H1 (cell line): ENCODE measurements around the gene OGDH. TPM values are rescaled to one million over a fixed set of nuclear protein-coding genes. Genes with fewer than 3 reads are reported as not detected.

Source experiments
- CTCF ChIA-PET: fragments of 300-600 bp; sonication (Branson Sonifier 250); formaldehyde crosslinking; loops from one replicate; lab custom pipeline; 2021; ENCODE audit not compliant: partially characterized antibody; lab: Charles Lee
- POLR2A ChIA-PET: fragments of 300-600 bp; sonication (Branson Sonifier 250); formaldehyde crosslinking; loops from one replicate; lab custom pipeline; 2021; ENCODE audit warnings: inconsistent platforms; ENCODE audit not compliant: partially characterized antibody; lab: Charles Lee
- DNase-seq, 2 experiments: peaks; one replicate each; pipeline versions ENCODE4 v3.0.0 to v3.0.0-alpha.2; 2010 to 2022; ENCODE audit warnings: low spot score in 2 of 2, low read depth in 1 of 2, mixed read lengths in 1 of 2
- FAIRE-seq: peaks from 2 replicates; lab custom pipeline; 2011; peaks lifted over from hg19 to GRCh38; lab: Jason Lieb, UNC
- H2AFZ ChIP-seq: 2 replicates; pipeline ENCODE4 v1.8.1; 2012; ENCODE audit warnings: low read length, inconsistent platforms
- H2AK5ac ChIP-seq: 2 replicates; pipeline ENCODE4 v1.6.1; 2013; ENCODE audit warnings: low read depth, low read length
- H2BK120ac ChIP-seq: replicated peaks from 2 replicates; pipeline ENCODE3; 2013; ENCODE audit warnings: low read depth, low read length, inconsistent platforms
- H2BK12ac ChIP-seq: 2 replicates; pipeline ENCODE4 v1.6.1; 2013; ENCODE audit warnings: low read depth, low read length
- H2BK15ac ChIP-seq: 2 replicates; pipeline ENCODE4 v1.6.1; 2013; ENCODE audit warnings: low read length
- H2BK20ac ChIP-seq: 2 replicates; pipeline ENCODE4 v1.6.1; 2013; ENCODE audit warnings: low read length
- H2BK5ac ChIP-seq: 2 replicates; pipeline ENCODE4 v1.6.1; 2013; ENCODE audit warnings: low read depth, low read length
- H3K14ac ChIP-seq: 2 replicates; pipeline ENCODE4 v1.6.1; 2013; ENCODE audit warnings: inconsistent platforms; ENCODE audit not compliant: insufficient read length
- H3K18ac ChIP-seq: 2 replicates; pipeline ENCODE4 v1.6.1; 2013; ENCODE audit warnings: low read length; ENCODE audit errors: extremely low read depth
- H3K23ac ChIP-seq: 2 replicates; pipeline ENCODE4 v1.6.1; 2013; ENCODE audit warnings: inconsistent platforms; ENCODE audit not compliant: insufficient read length
- H3K23me2 ChIP-seq: 2 replicates; pipeline ENCODE4 v1.6.1; 2013; ENCODE audit warnings: low read depth, low read length
- H3K27ac ChIP-seq: 2 replicates; pipeline ENCODE4 v1.6.1; 2011; ENCODE audit warnings: low read depth, low read length, inconsistent platforms
- H3K27me3 ChIP-seq, 4 experiments: replicated peaks in 1 of 4; 1 replicate in 1 of 4; 2 replicates in 3 of 4; pipeline versions ENCODE4 v1.6.1 to v1.8.1; 2011 to 2013; ENCODE audit warnings: low read length in 3 of 4, mild to moderate bottlenecking in 3 of 4, inconsistent platforms in 2 of 4, mixed read lengths in 2 of 4, moderate library complexity in 1 of 4; ENCODE audit not compliant: control insufficient read depth in 3 of 4, insufficient read depth in 3 of 4; ENCODE audit errors: extremely low read depth in 1 of 4
- H3K36me3 ChIP-seq, 4 experiments: 2 replicates each; pipeline versions ENCODE4 v1.6.1 to v1.8.1; 2011 to 2013; ENCODE audit warnings: mild to moderate bottlenecking in 4 of 4, low read length in 3 of 4, moderate library complexity in 2 of 4, control low read depth in 1 of 4, inconsistent platforms in 1 of 4; ENCODE audit not compliant: insufficient read depth in 4 of 4, control insufficient read depth in 2 of 4
- H3K4ac ChIP-seq: replicated peaks from 2 replicates; pipeline ENCODE3; 2013; ENCODE audit warnings: low read length, low read depth, mixed read lengths, inconsistent platforms; ENCODE audit not compliant: insufficient read length
- H3K4me1 ChIP-seq, 4 experiments: replicated peaks in 1 of 4; 1 replicate in 1 of 4; 2 replicates in 3 of 4; pipeline versions ENCODE4 v1.6.1 to v1.8.1; 2011 to 2013; ENCODE audit warnings: low read length in 3 of 4, inconsistent platforms in 2 of 4, mixed read lengths in 1 of 4; ENCODE audit not compliant: insufficient read depth in 4 of 4, control insufficient read depth in 3 of 4
- H3K4me2 ChIP-seq, 2 experiments: 2 replicates each; pipeline versions ENCODE4 v1.6.1 to v1.8.1; 2011 to 2013; ENCODE audit warnings: low read depth in 2 of 2, low read length in 2 of 2, control low read depth in 1 of 2, inconsistent platforms in 1 of 2, mild to moderate bottlenecking in 1 of 2; ENCODE audit not compliant: insufficient read depth in 1 of 2
- H3K4me3 ChIP-seq, 4 experiments: fragments of 200-600, 300-600 bp in 1 of 4; sonication (generic), shearing (Covaris generic), sonication (Bioruptor Twin) in 1 of 4; 2 replicates each; pipeline versions ENCODE4 v1.5.1 to v1.8.1; 2011 to 2016; ENCODE audit warnings: low read length in 4 of 4, low read depth in 3 of 4, control low read depth in 2 of 4, inconsistent platforms in 2 of 4, mild to moderate bottlenecking in 2 of 4, mixed read lengths in 1 of 4, moderate library complexity in 1 of 4; ENCODE audit not compliant: insufficient read depth in 2 of 4; ENCODE audit errors: extremely low read depth in 1 of 4
- H3K56ac ChIP-seq: replicated peaks from 2 replicates; pipeline ENCODE3; 2013; ENCODE audit warnings: low read depth, mild to moderate bottlenecking, mixed read lengths, low read length, inconsistent platforms; ENCODE audit not compliant: insufficient read length
- H3K79me1 ChIP-seq: 2 replicates; pipeline ENCODE4 v1.6.1; 2013; ENCODE audit warnings: low read depth, low read length, control low read depth
- H3K79me2 ChIP-seq, 2 experiments: 2 replicates each; pipeline versions ENCODE4 v1.6.1 to v1.8.1; 2012 to 2013; ENCODE audit warnings: low read length in 2 of 2, mild to moderate bottlenecking in 2 of 2, inconsistent platforms in 1 of 2; ENCODE audit not compliant: insufficient read depth in 2 of 2, control insufficient read depth in 1 of 2
- H3K9ac ChIP-seq, 4 experiments: replicated peaks in 1 of 4; 1 replicate in 1 of 4; 2 replicates in 3 of 4; pipeline versions ENCODE4 v1.6.1 to v1.8.1; 2011 to 2013; ENCODE audit warnings: low read depth in 3 of 4, low read length in 3 of 4, control low read depth in 2 of 4, mild to moderate bottlenecking in 2 of 4, moderate library complexity in 2 of 4, inconsistent platforms in 1 of 4; ENCODE audit errors: extremely low read depth in 1 of 4
- H3K9me3 ChIP-seq, 2 experiments: 2 replicates each; pipeline versions ENCODE4 v1.6.1 to v1.8.1; 2012 to 2013; ENCODE audit warnings: mild to moderate bottlenecking in 2 of 2, moderate library complexity in 2 of 2, control low read depth in 1 of 2, inconsistent platforms in 1 of 2, low read depth in 1 of 2, low read length in 1 of 2, mixed read lengths in 1 of 2; ENCODE audit not compliant: insufficient read depth in 2 of 2
- H4K20me1 ChIP-seq, 2 experiments: replicated peaks in 1 of 2; 2 replicates each; pipeline versions ENCODE3 to v1.8.1; 2011 to 2013; ENCODE audit warnings: inconsistent platforms in 2 of 2, low read length in 2 of 2, mild to moderate bottlenecking in 1 of 2; ENCODE audit not compliant: insufficient read depth in 2 of 2, control insufficient read depth in 1 of 2
- H4K5ac ChIP-seq: 2 replicates; pipeline ENCODE4 v1.6.1; 2013; ENCODE audit warnings: low read length, low read depth, mixed read lengths, inconsistent platforms; ENCODE audit not compliant: insufficient read length
- H4K8ac ChIP-seq: 2 replicates; pipeline ENCODE4 v1.8.0; 2013; ENCODE audit warnings: mild to moderate bottlenecking, moderate library complexity, low read length, inconsistent platforms; ENCODE audit not compliant: insufficient read depth; ENCODE audit errors: extremely low read depth
- H4K91ac ChIP-seq: replicated peaks from 2 replicates; pipeline ENCODE3; 2013; ENCODE audit warnings: low read length, mixed read lengths, inconsistent platforms; ENCODE audit not compliant: insufficient read length
- BRCA1 ChIP-seq: IDR thresholded peaks from 2 replicates; pipeline ENCODE4 v1.6.1; 2012; ENCODE audit warnings: low read depth, low read length, improper control_type of control experiment
- CEBPB ChIP-seq: IDR thresholded peaks from 2 replicates; pipeline ENCODE4 v1.6.1; 2012; ENCODE audit warnings: low read depth, low read length
- CTBP2 ChIP-seq: IDR thresholded peaks from 2 replicates; pipeline ENCODE4 v1.7.0; 2011; ENCODE audit warnings: borderline replicate concordance, mild to moderate bottlenecking, moderate library complexity, mixed read lengths, low read length; ENCODE audit not compliant: insufficient read depth, insufficient read length
- EP300 ChIP-seq, 2 experiments: IDR thresholded peaks; 1 replicate in 1 of 2; 2 replicates in 1 of 2; pipeline ENCODE4 v1.6.1; 2011 to 2012; ENCODE audit warnings: low read depth in 2 of 2, low read length in 2 of 2, mild to moderate bottlenecking in 2 of 2, borderline replicate concordance in 1 of 2, inconsistent platforms in 1 of 2, moderate library complexity in 1 of 2
- FOSL1 ChIP-seq: IDR thresholded peaks from 2 replicates; pipeline ENCODE4 v1.6.1; 2011; ENCODE audit warnings: mild to moderate bottlenecking, low read depth, low read length, moderate library complexity; ENCODE audit not compliant: insufficient read depth
- HDAC2 ChIP-seq, 2 experiments: fragments of 300-600 bp in 1 of 2; sonication (generic) in 1 of 2; IDR thresholded peaks; 2 replicates each; pipeline ENCODE4 v1.6.1; 2011 to 2012; ENCODE audit warnings: low read depth in 2 of 2, low read length in 2 of 2, mild to moderate bottlenecking in 2 of 2, moderate library complexity in 2 of 2, borderline replicate concordance in 1 of 2, inconsistent platforms in 1 of 2
- NRF1 ChIP-seq: IDR thresholded peaks from 2 replicates; pipeline ENCODE4 v1.6.1; 2011; ENCODE audit warnings: mild to moderate bottlenecking, low read depth, low read length, improper control_type of control experiment
- PHF8 ChIP-seq: fragments of 200-600 bp; sonication (generic); conservative IDR thresholded peaks from 2 replicates; pipeline ENCODE4 v1.7.1; 2012; ENCODE audit warnings: low read depth, mild to moderate bottlenecking, inconsistent platforms, low read length, moderate library complexity
- POU5F1 ChIP-seq: IDR thresholded peaks from 2 replicates; pipeline ENCODE4 v1.6.1; 2011; ENCODE audit warnings: low read depth, mild to moderate bottlenecking, low read length, moderate library complexity
- RNF2 ChIP-seq: fragments of 200-900, 300-1000 bp; sonication (generic); IDR thresholded peaks from 2 replicates; pipeline ENCODE4 v1.7.1; 2016; ENCODE audit warnings: borderline replicate concordance, low read depth, mild to moderate bottlenecking, antibody characterized with exemption, low read length; ENCODE audit not compliant: poor library complexity, severe bottlenecking; ENCODE audit errors: missing control alignments
- SP1 ChIP-seq: IDR thresholded peaks from 2 replicates; pipeline ENCODE4 v1.6.1; 2011; ENCODE audit warnings: low read depth, low read length
- SUZ12 ChIP-seq: fragments of 200-600 bp; sonication (generic); IDR thresholded peaks from 2 replicates; pipeline ENCODE4 v1.6.1; 2012; ENCODE audit warnings: mild to moderate bottlenecking, inconsistent platforms, low read length, moderate library complexity, mixed read lengths
- TAF7 ChIP-seq: optimal IDR thresholded peaks from 2 replicates; pipeline ENCODE3; 2011; ENCODE audit warnings: low read depth, mild to moderate bottlenecking, inconsistent platforms, low read length, moderate library complexity, borderline replicate concordance
- ZNF274 ChIP-seq: IDR thresholded peaks from 2 replicates; pipeline ENCODE4 v1.7.0; 2012; ENCODE audit warnings: low read length, borderline replicate concordance; ENCODE audit errors: extremely low read depth
- WGBS, 2 experiments: shearing (Covaris generic) in 1 of 2; methylation state at CpG; one replicate each; pipeline versions ENCODE4 v1.1.6 to v1.1.7; 2013 to 2015; ENCODE audit warnings: low lambda C conversion rate in 2 of 2, mixed read lengths in 2 of 2, inconsistent platforms in 1 of 2, low coverage in 1 of 2, missing lambda C conversion rate in 1 of 2; ENCODE audit not compliant: insufficient replicate concordance in 2 of 2, insufficient coverage in 1 of 2, insufficient read length in 1 of 2; ENCODE audit errors: extremely low coverage in 1 of 2, missing lambda C conversion rate in 1 of 2; 5-methylcytosine and 5-hydroxymethylcytosine counted together
- polyA plus RNA-seq, 7 experiments: library from polyadenylated mRNA; depleted of rRNA in 3 of 7; stranded (reverse) in 5 of 7; unstranded in 2 of 7; fragments of >200 nt in 5 of 7; fragments of 200-250 nt in 2 of 7; gene quantifications; 1 replicate in 5 of 7; 2 replicates in 1 of 7; 4 replicates in 1 of 7; pipeline versions ENCODE4 v1.2.1 to v1.2.3, GENCODE V29; 2011 to 2013; ENCODE audit warnings: missing spikeins in 2 of 7, mixed read lengths in 2 of 7
- total RNA-seq: library from RNA; stranded (reverse); fragmentation: NEBNext Ultra II Directional; extraction: Animal tissue kit (Norgen Biotek cat#: 25700); gene quantifications from 2 replicates; pipeline ENCODE4 v1.2.1, GENCODE V29; 2021

OGDH gene
- total and polyA plus RNA-seq, 2 of the 8 experiments (the other 6 are each of a cell fraction or from before 2014, with no cell fraction given) = 71.6 to 91.6 TPM

DNA sequence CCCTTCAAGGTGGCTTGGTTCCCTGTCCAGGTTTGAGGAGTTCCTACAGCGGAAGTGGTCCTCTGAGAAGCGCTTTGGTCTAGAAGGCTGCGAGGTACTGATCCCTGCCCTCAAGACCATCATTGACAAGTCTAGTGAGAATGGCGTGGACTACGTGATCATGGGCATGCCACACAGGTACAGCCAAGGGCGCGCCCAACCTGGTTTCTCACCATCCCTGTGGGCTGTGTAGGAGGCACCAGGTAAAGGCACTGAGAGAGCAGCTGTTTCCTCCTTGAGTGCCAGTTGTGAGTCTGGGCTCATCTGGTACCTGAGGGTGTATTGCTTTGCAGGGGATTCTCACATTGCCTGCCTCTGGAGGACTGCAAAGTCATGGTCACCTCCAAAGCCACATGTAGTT, 68.0 kb downstream of the OGDH start:
- no peak overlapping the region for H3K56ac ChIP-seq
- no peak overlapping the region for H2BK20ac ChIP-seq
- ChIA-PET POLR2A (no interaction called here), CTCF (no interaction called here)
- H3K4me1 ChIP-seq = no peaks in the 10 kb centered on the region
- no peak overlapping the region for H4K8ac ChIP-seq
- H3K27ac ChIP-seq = no peak overlapping the region
- FAIRE-seq (no peak), DNase-seq (no peak)
- H3K27me3 ChIP-seq = no peaks in the 10 kb centered on the region
- H3K79me1 ChIP-seq = no peaks in the 10 kb centered on the region
- H3K36me3 ChIP-seq = peaks cover 3 to 31% (median 10%) of the 10 kb centered on the region in 4 experiments; a peak in 6 of 8 replicates
- no peak overlapping the region for H4K91ac ChIP-seq
- H2BK12ac ChIP-seq = no peak overlapping the region
- H3K9ac ChIP-seq = no peak overlapping the region
- no peak overlapping the region for H3K4ac ChIP-seq
- H3K18ac ChIP-seq = no peak overlapping the region
- H3K9me3 ChIP-seq = no peaks in the 10 kb centered on the region
- H3K79me2 ChIP-seq = no peaks in the 10 kb centered on the region
- no peak overlapping the region for H2AFZ ChIP-seq
- H3K14ac ChIP-seq = no peak overlapping the region
- 93% methylated on average over 7 of the region's 7 CpGs; no CpG with 5 or more reads in 1 of the 2 experiments for WGBS, 2 experiments
- no peak overlapping the region for H2BK15ac ChIP-seq
- no peak overlapping the region for H3K23ac ChIP-seq
- no peak overlapping the region for H3K4me3 ChIP-seq
- peaks cover 2% of the 10 kb centered on the region in 2 experiments for H4K20me1 ChIP-seq
- no peak overlapping the region for H3K4me2 ChIP-seq
- no peak overlapping the region for H2BK5ac ChIP-seq
- no peak overlapping the region for H2BK120ac ChIP-seq
- no peaks in the 10 kb centered on the region for H3K23me2 ChIP-seq
- H2AK5ac ChIP-seq = no peak overlapping the region
- no peak overlapping the region for H4K5ac ChIP-seq
- TF ChIP-seq SP1 = no peak
- TF ChIP-seq BRCA1 = no peak
- TF ChIP-seq ZNF274 = no peak
- TF ChIP-seq HDAC2 (IDR thresholded peaks at IDR 0.05; ENCODE audit: borderline replicate concordance in 1 of 2, low read depth in 2 of 2, low read length in 2 of 2) = no peak
- no peak for TF ChIP-seq TAF7
- no peak for TF ChIP-seq RNF2
- TF ChIP-seq EP300 (IDR thresholded peaks at IDR 0.05; ENCODE audit: borderline replicate concordance in 1 of 2, low read depth in 2 of 2, low read length in 2 of 2) = no peak
- no peak for TF ChIP-seq CTBP2
- TF ChIP-seq NRF1 = no peak
- TF ChIP-seq CEBPB = no peak
- no peak for TF ChIP-seq POU5F1
- no peak for TF ChIP-seq SUZ12
- no peak for TF ChIP-seq PHF8
- TF ChIP-seq FOSL1 = no peak
